RCC 7860 (cell line): ENCODE results near the gene BTNL9.
"Not testable (repeated sequence)": the region's sequence is repeated elsewhere in the genome, so short reads cannot be mapped to it uniquely, and the experiment has no call there.

Source experiments
- DNase-seq: peaks from one replicate; pipeline ENCODE4 v3.0.0-alpha.2; 2015; ENCODE audit warnings: low spot score
- FAIRE-seq: peaks from 2 replicates; lab custom pipeline; 2012; peaks lifted over from hg19 to GRCh38; lab: Jason Lieb, UNC

BTNL9 gene

DNA sequence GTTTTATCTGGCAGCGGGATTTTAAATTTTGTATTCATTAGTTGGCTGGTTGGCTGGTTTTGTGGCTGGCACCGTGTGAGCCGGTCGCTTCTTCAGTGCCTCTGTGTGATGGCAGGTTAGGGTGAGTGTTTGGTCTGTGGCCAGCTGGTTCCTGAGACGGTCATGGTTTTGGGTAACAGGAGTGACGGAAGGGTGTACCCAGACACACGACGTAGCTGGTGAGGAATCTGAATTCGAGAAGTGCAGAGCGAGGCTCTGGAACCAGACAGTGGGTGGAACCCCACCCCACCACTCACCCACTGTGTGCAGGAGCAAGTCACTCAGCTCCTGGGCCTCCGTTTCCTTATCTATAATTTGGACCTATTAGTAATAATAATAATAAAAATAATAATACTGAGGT is 2.7 kb downstream of the BTNL9 start:
- no peak for DNase-seq
- no peak for FAIRE-seq

DNA sequence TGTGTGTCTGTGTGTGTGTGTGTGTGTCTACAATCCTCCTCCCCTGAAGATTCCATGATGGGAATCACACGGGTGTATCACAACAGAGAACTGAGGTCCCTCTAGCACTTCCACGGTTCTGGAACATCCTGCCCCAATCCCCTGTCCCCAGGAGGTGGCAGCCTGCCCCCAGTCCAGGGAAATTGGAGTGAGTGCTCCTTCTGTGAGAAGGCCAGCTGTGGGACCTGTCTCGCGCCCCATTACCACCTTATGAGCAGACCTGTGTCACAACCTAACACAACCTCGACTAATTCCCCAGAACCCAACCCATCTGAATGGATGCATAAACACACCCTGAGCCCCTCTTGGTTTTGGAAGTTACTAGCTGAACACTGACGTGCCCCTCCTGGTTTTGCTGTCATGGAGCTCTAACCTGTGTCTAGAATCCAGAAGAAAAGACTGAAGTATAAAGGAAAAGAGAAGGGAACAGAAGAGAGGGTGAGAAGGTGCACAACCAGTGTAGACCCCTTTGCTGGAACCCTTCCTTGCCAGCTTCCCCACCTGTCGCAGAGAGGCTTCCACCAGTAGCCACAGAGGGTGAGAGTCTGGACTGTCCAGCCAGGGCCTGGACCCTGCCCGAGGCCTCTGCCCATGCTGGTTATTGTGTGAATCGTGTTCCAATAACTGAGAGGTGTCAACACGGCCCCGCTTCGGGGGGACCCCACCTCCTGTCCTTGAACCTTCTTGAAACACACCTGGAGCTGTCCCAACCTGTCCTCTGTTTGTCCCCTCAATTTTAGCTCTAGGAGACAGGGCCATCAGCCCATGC is 3.4 kb downstream of the BTNL9 start:
- DNase-seq (no peak), FAIRE-seq (no peak)

DNA sequence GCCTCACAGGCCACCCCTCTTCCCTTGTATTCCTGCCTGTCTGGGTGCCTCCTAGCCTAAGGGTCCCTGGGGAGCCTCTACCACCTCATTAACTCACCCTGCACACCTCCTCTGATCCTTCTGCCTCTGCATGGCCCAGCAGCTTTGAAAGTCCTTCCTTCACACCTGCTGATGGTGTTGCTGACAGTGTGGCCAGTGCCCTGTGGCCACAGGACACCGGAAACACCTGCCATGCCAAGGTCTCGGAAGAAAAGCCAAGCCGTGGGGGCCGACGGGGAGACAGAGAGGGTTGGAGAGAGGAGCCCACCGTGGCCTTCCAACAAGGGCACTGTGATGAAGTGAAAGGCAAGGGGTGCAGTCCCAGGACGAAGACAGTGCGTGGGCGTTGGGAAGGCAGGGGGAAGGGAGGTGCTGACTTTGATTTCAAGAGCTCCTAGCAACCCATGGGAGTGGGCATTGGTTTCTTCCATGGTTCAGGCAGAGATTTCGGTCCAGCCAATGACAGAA is 4.1 kb downstream of the BTNL9 start:
- FAIRE-seq (no peak), DNase-seq (no peak)

DNA sequence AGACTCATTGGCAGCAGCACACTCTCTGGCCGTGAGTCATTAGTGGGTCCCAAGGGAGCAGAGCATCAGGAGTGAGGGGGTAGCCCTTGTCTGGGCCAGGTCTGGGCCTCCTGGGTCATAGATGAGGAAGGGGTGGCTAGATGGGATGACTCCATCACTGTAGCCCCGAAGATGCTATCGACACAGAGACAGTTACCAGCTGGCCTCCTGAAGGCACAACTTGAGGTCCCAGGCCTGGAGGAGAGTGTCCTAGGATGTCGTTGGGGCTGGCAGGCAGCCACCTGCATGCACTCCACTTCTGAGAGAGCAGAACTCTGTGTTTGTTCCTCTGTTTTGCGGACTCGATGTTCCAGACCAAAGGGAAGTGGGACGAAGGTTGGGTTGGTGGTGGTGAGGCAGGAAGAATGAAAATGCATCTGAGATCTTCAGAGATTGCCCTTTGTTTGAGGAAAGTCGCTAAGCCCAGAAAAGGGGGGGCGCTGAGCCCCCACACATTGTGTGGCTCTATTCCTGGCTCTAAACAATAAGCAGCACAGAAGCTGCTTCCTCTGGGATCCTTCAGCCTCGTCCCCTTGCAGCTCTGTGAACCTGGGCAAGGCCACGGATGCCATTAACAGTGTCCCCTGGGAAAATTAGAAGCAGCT is 4.7 kb downstream of the BTNL9 start:
- no peak for DNase-seq
- FAIRE-seq, result no peak

DNA sequence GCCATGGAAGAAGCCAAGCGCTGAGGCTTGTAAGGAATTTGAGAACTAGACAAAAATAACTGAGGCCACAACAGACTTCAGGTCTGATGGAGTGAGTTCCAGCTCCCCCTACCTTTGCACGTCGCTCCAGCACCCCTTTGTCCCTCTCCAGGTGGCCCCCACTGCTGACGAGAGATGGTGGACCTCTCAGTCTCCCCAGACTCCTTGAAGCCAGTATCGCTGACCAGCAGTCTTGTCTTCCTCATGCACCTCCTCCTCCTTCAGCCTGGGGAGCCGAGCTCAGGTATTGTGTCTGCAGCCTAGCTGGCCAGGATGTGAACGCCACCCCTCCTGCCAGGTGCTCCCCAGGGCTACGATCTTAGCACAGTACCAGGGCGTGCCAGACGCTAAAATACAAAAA is 5.2 kb downstream of the BTNL9 start:
- FAIRE-seq (no peak), DNase-seq (no peak)

DNA sequence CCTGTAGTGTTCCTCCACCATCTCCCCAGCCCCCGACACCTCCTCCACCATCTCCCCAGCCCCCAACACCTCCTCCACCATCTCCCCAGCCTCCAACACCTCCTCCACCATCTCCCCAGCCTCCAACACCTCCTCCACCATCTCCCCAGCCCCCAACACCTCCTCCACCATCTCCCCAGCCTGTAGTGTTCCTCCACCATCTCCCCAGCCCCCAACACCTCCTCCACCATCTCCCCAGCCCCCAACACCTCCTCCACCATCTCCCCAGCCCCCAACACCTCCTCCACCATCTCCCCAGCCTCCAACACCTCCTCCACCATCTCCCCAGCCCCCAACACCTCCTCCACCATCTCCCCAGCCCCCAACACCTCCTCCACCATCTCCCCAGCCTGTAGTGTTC is 5.8 kb downstream of the BTNL9 start:
- DNase-seq, FAIRE-seq: not testable (repeated sequence)

DNA sequence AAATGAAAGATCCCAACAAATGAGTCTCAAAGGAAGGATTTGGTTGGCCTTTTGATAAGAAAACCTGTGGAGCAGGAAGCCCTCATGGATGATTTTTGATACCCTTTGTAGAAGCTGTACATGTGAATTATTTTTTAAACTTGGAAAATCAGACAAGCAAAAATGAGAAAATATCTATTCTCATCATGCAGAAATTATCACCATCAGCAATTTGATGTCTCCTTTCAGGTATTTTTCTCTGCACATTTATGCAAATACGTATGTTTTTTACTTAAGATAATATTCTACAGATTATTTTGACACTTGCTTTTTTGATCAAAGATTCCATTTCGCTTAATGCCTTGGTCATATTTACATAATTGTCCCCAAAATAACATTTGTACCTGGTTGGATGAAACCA is 7.2 kb downstream of the BTNL9 start:
- DNase-seq (no peak), FAIRE-seq (no peak)

DNA sequence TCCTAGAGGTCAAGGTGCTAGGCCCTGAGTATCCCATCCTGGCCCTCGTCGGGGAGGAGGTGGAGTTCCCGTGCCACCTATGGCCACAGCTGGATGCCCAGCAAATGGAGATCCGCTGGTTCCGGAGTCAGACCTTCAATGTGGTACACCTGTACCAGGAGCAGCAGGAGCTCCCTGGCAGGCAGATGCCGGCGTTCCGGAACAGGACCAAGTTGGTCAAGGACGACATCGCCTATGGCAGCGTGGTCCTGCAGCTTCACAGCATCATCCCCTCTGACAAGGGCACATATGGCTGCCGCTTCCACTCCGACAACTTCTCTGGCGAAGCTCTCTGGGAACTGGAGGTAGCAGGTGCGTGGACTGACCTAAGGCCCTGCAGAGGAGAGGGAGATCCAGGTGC is 7.9 kb downstream of the BTNL9 start:
- FAIRE-seq, result no peak

DNA sequence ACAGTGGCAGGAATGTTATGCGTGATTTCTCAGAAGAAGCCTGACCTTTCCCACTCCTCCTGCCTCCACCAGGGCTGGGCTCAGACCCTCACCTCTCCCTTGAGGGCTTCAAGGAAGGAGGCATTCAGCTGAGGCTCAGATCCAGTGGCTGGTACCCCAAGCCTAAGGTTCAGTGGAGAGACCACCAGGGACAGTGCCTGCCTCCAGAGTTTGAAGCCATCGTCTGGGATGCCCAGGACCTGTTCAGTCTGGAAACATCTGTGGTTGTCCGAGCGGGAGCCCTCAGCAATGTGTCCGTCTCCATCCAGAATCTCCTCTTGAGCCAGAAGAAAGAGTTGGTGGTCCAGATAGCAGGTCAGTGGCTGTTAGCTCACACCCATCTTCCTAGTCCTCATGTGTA is 9.9 kb downstream of the BTNL9 start:
- no peak for DNase-seq

More for the DNA sequence above, 7.9 kb downstream of the BTNL9 start:
- no peak for DNase-seq

DNA sequence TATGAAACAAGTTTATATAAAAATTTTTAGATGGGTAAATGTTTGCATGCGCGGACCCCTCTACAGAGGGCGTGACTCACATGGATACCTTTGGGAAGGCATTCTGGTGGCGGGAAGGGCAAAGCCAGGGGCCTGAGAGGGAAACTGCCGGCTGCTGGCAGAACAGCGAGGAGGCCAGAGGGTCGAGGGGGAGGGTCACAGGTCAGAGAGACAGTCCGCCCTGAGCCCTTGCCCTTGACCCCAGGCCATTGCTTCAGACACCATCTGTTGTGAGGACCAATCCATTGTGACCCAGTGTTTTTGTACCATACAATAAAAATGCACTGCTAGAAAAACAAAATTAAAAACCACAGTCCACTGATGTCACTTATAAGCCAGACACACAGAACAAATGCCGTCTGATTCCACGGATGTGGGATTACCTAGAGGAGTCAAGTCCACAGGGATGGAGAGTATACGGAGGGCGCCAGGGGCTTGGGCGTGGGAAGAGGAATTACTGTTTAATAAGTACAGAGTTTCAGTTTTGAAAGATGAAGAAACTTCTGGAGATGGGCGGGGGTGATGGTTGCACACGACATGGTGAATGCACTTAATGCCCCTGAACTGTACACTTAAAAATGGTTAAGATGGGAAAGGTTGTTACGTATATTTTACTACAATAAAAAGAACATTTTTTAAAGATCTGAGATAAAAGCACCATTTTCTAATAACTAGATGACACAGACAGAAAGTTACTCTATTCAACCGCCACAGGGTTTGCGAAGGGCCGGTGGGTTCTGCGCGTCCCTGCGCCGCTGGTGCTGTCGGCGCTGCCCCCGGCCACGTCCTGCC is 12.0 kb downstream of the BTNL9 start:
- DNase-seq (no peak), FAIRE-seq (no peak)

More for the DNA sequence above, 9.9 kb downstream of the BTNL9 start:
- no peak for FAIRE-seq

DNA sequence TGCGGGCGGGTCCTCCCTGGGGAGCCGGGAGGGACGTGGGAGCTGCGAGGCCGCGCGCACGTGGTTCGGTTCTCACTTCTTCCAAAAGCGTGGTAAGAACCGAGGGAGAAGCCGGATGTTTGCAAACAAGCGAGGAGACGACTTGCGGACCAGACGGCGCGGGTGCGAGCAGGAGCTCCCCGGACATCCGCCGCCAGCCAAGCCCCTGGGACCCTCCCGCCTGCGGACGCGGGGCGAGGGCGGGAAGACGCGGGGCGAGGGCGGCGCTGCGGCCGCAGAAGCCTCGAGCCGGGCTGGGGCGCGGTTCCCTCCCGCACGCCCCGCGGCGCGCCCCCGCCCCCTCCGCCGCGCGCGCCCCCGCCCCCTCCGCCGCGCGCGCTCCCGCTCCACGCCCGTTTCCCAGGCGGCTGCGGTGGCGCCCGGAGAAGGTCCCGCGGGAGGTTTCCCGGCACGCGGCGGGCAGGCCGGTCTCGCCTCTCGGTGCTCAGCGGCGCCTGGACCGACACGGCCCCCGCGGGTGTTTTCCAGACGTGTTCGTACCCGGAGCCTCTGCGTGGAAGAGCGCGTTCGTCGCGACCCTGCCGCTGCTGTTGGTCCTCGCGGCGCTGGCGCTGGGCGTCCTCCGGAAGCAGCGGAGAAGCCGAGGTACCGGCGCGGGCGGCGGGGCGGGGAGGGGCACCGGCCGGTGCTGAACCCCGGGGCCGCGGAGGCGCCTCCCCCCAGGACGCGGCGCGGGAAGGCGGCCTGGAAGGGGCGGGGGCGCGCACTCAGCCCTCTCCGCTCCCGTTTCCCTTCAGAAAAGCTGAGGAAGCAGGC is 12.8 kb downstream of the BTNL9 start:
- FAIRE-seq, result no peak
- no peak for DNase-seq

DNA sequence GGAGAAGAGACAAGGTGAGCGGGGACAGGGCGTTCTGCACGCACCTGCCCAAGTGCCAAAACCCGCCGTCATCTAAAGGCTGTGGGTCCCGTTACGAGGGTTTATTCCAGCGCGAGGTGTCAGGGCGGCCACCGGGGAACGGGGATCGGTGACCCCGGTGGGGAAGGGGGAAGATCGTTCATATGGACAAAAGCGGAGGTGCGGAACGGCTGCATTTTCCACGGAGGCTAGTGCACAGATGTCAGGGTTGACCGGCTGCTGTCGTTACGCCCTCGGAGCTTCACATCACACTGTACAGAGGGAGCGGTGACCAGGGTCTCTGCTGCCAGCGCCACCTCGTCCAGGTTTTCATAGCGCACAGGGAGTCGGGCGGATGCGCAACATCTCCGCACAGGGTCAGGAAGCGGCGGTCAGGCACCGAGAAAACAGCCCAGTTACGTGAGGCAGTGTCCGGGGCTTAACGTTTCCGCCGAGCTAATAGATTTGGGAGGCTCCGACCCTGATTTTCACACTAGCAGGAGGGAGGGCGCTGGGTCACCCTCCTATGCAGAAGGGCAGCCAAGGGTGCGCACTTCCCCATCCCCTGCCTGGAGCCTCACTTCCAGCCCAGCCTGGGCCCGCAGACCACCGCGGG is 13.5 kb downstream of the BTNL9 start:
- DNase-seq, result no peak
- no peak for FAIRE-seq

DNA sequence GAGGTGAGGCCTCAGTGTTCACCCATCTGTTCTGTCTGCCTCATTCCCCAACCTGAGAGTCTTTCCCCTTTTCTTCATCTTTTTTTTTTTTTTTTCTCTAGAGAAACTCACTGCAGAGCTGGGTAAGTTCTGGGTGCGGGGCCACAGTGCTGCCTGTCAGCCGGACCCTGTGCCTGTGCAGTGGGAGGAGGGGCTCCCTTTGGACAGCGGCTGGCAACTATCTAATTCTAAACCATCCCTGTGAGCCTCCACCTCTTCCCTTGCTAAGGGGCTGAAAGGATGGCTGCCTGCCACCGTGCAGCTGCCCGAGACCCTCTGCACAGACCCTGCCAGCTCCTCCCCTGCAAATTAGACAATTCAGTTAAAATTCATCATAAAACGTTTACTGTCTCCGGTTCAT is 14.1 kb downstream of the BTNL9 start:
- FAIRE-seq (no peak), DNase-seq (no peak)

DNA sequence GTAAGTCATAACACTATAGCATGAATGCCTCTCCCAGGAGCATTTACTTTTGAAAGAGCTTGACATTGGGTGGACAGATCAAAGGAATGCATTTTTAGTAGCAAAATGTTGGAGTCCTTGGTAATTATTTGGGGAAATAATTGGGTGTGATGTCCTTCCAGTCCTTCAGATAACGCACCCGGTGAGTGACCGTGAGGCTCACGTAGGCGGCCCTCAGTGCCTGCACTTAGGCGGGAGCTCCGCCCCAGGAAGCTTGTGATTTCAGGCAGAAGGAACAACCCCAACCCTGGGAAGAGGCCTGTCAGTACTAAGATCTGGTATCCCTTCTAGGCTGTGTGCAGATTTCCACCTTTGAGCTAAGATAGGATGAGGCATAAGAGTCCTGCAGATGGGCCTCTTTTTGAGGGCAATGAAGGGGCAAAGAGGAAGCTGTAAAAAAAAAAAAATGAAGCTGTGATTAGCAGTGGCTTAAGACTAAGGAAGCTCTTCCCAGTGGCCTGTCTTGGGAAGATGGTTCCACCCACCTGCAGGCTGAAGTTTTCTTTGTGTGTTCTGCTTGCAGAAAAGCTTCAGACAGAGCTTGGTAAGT is 14.9 kb downstream of the BTNL9 start:
- DNase-seq (no peak), FAIRE-seq (no peak)

DNA sequence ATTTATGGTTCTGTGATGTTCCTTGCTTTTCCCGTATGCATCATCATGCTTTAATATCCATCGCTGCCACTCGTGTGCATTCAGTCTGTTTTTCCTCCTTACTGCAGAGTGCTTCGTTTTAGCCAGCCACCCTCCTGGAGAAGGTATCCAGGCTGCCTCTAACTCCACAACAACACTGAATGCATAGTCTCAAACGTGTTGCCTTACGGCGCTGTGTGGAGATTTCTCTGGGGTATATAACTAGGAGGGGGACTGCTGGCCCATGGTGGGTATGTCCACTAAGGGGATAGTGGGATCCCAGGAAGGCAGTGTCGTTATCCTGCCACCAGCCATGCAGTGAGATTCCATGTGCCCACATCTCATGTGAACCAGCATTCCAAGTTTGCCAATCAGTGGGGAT is 16.4 kb downstream of the BTNL9 start:
- DNase-seq, result no peak

DNA sequence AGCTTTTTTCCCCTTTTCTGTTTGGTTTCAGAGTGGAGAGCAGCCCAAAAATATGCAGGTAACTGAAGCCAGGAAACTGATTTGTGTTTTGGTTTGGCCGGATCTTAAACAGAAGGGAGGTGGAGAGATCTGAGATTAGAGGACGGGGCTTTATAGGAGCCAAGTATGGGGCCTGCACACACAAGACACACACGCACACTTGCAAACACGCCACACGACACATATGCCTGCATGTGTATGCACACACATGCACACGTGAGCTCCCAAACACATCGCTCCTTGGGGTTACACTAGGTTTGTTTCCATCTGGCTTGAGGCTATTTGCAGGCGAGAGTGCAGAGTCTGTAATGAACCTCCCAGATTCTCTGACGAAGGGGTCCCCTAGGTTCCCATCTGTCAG is 18.3 kb downstream of the BTNL9 start:
- FAIRE-seq (no peak), DNase-seq (no peak)

More for the DNA sequence above, 16.4 kb downstream of the BTNL9 start:
- no peak for FAIRE-seq

DNA sequence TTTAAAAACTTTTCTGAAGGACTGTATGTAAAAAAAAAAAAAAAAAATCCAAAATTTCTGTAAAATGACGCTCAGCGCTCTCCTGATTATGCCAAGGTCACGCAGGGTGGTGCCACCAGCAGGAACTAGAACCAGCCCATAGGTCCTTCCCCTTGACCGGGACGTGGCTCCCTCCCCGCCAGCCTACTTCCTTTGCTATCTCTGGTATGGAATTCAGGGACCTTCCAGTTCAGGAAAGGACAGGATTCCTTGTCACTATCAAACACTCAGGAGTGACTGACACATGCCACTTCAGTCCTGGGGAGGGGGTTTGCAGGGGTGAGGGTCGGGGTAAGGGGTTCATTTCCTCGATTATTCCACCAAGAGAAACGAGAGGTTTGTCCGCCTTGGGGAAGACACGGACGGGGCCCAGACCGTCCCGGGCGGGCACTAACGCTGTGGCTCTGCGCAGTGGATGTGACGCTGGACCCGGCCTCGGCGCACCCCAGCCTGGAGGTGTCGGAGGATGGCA is 18.8 kb downstream of the BTNL9 start:
- FAIRE-seq (no peak), DNase-seq (no peak)

DNA sequence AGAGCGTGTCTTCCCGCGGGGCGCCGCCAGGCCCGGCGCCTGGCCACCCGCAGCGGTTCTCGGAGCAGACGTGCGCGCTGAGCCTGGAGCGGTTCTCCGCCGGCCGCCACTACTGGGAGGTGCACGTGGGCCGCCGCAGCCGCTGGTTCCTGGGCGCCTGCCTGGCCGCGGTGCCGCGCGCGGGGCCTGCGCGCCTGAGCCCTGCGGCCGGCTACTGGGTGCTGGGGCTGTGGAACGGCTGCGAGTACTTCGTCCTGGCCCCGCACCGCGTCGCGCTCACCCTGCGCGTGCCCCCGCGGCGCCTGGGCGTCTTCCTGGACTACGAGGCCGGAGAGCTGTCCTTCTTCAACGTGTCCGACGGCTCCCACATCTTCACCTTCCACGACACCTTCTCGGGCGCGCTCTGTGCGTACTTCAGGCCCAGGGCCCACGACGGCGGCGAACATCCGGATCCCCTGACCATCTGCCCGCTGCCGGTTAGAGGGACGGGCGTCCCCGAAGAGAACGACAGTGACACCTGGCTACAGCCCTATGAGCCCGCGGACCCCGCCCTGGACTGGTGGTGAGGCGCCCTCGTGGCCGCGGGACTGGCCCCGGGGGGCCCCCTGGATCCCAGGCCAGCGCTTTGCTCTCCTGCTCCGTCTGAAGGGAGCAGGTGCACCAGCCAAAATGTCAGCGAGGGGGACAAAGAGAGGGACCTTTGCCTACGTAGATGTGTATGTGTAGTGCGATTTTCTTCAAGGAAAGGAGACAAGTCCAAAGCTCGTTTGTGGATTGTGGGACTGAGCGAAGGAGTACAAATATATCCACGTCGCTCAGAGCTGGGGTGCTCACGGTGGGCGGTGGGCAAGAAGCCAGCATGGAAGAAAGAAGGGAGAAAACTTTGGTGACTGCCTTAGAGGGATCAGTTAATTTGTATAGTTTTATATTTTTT is 19.5 kb downstream of the BTNL9 start:
- no peak for DNase-seq
- no peak for FAIRE-seq

DNA sequence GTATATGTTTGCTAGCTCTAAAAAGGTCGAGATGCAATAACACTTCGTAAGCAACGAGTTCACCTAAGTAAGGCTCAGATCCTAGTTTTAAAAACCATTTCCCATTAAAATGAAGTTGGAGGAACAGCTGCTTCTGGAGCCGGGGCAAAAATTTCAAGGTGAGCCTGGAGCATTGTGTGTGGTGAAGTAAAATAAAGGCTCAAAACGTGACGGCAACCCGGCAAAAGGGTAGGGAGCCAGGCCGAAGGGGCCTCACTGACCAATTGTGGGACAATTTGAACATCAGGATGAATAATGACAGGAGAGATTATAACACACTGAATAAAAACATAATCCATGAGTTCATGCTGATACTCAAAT is 20.1 kb downstream of the BTNL9 start:
- FAIRE-seq (no peak), DNase-seq (no peak)
